Stomach (tissue), 4 donors: ENCODE data around the gene RAB36.

ENCODE experiments used
- EP300 ChIP-seq: sonication (generic); formaldehyde crosslinking; IDR thresholded peaks from one replicate; pipeline ENCODE4 v1.6.1; 2017; ENCODE audit warnings: antibody characterized with exemption
- TF ChIP-seq, protein P1 (sequence below), 7 experiments: fragments of 450-650 bp in 4 of 7; fragments of 200-600 bp in 3 of 7; sonication (generic) in 3 of 7; IDR thresholded peaks; one replicate each; pipeline ENCODE4 v1.5.1; 2016 to 2019; ENCODE audit warnings: antibody characterized with exemption in 7 of 7, control low read depth in 2 of 7, mild to moderate bottlenecking in 1 of 7

DNA sequence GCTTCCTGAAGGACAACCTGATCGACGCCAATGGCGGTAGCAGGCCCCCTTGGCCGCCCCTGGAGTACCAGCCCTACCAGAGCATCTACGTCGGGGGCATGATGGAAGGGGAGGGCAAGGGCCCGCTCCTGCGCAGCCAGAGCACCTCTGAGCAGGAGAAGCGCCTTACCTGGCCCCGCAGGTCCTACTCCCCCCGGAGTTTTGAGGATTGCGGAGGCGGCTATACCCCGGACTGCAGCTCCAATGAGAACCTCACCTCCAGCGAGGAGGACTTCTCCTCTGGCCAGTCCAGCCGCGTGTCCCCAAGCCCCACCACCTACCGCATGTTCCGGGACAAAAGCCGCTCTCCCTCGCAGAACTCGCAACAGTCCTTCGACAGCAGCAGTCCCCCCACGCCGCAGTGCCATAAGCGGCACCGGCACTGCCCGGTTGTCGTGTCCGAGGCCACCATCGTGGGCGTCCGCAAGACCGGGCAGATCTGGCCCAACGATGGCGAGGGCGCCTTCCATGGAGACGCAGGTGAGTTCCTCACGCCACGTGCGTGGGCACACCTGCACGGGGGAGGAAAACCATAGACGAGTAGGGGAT lies 36.5 kb downstream of the RAB36 start:
- TF ChIP-seq, protein P1, sequence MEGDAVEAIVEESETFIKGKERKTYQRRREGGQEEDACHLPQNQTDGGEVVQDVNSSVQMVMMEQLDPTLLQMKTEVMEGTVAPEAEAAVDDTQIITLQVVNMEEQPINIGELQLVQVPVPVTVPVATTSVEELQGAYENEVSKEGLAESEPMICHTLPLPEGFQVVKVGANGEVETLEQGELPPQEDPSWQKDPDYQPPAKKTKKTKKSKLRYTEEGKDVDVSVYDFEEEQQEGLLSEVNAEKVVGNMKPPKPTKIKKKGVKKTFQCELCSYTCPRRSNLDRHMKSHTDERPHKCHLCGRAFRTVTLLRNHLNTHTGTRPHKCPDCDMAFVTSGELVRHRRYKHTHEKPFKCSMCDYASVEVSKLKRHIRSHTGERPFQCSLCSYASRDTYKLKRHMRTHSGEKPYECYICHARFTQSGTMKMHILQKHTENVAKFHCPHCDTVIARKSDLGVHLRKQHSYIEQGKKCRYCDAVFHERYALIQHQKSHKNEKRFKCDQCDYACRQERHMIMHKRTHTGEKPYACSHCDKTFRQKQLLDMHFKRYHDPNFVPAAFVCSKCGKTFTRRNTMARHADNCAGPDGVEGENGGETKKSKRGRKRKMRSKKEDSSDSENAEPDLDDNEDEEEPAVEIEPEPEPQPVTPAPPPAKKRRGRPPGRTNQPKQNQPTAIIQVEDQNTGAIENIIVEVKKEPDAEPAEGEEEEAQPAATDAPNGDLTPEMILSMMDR (IDR thresholded peaks at IDR 0.05): no peak
- no peak for TF ChIP-seq EP300
